ENCODE results near the gene UBE2F. TPM values are rescaled to one million over a fixed set of nuclear protein-coding genes. Genes with fewer than 3 reads are reported as not detected.

The UBE2F gene
- total and polyA plus RNA-seq, 7 donors, result 50.7 to 115 (median 67.8) TPM

DNA sequence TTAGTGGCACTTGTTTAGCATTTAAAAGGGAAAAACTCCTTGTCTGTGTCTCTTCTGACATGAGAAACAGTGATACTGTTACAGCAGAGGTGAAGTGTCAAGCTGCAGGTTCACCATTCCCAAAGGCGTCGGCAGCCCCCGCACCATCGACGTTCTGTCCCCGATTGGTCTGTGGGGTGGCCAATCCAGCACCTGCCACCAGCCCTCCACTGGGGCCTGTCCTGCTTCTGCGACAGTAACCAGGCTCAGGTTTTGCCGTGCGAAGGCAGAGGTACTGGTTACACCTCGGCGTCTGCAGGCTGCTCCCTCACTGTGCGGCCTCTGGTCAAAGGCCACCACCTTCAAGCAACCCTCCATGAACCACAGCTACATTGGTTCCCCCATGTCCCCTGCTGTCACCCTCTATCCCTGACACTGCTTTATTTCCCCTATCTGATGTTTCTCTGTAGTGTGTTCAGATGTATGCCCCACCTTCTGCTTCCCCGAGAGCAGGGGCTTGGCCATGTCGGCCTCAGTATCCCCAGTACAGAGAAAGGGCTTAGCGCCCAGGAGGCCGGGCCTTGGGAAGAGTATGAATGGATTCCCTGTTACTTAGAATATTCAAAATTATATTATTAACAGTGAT lies 124.7 kb downstream of the UBE2F start:
- Histone ChIP-seq H3K36me3 (no peaks in the 10 kb centered on the region), H3K27me3 (no peaks in the 10 kb centered on the region), H3K27ac (no peak overlapping the region), H3K4me3 (no peak overlapping the region), H3K9me3 (no peaks in the 10 kb centered on the region), H3K4me1 (no peaks in the 10 kb centered on the region)
- TF ChIP-seq EP300 (IDR thresholded peaks at IDR 0.05) (no peak), POLR2A (IDR thresholded peaks at IDR 0.05) (no peak), POLR2AphosphoS5 (IDR thresholded peaks at IDR 0.05) (no peak)
- TF ChIP-seq, protein P1, sequence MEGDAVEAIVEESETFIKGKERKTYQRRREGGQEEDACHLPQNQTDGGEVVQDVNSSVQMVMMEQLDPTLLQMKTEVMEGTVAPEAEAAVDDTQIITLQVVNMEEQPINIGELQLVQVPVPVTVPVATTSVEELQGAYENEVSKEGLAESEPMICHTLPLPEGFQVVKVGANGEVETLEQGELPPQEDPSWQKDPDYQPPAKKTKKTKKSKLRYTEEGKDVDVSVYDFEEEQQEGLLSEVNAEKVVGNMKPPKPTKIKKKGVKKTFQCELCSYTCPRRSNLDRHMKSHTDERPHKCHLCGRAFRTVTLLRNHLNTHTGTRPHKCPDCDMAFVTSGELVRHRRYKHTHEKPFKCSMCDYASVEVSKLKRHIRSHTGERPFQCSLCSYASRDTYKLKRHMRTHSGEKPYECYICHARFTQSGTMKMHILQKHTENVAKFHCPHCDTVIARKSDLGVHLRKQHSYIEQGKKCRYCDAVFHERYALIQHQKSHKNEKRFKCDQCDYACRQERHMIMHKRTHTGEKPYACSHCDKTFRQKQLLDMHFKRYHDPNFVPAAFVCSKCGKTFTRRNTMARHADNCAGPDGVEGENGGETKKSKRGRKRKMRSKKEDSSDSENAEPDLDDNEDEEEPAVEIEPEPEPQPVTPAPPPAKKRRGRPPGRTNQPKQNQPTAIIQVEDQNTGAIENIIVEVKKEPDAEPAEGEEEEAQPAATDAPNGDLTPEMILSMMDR (IDR thresholded peaks at IDR 0.05), result no peak
- no peak for DNase-seq
- intact Hi-C loops (cut with DNase I), result no loop called here
- 94 to 95% methylated on average over 16 of the region's 16 CpGs for WGBS, 2 donors

Small RNAs within 50 kb of the gene (small RNA-seq; reads per million reads assigned to genes)
- 0 reads per million in 3 donors for gene RNU6-1333P

Other genes with a start within 250 kb of the UBE2F start
- 1 to 10 TPM in 2 of 4 donors, under 1 TPM in 2; 0.68 to 1.7 (median 1.2) TPM for gene RBM44, start 168.2 kb upstream of the UBE2F start, total RNA-seq
- under 1 TPM in 1 of 3 donors, not detected in 2; 0.12 TPM for gene RBM44, start 168.2 kb upstream of the UBE2F start, polyA plus RNA-seq
- gene RAMP1, start 107.4 kb upstream of the UBE2F start, total RNA-seq, result 100 to 1,000 TPM; 324 to 788 (median 447) TPM
- 10 to 100 TPM in 2 of 3 donors, not detected in 1; 13.2 to 50.1 TPM for gene RAMP1, start 107.4 kb upstream of the UBE2F start, polyA plus RNA-seq
- gene SCLY, start 94.0 kb downstream of the UBE2F start, total RNA-seq, result 10 to 100 TPM; 10.3 to 14.4 (median 11.7) TPM
- gene SCLY, start 94.0 kb downstream of the UBE2F start, polyA plus RNA-seq, result 10 to 100 TPM in 2 of 3 donors, 1 to 10 TPM in 1; 5.4 to 19.5 (median 10.4) TPM
- 1 to 10 TPM in 1 of 4 donors, under 1 TPM in 2, not detected in 1; 0.36 to 2.0 (median 0.49) TPM for gene ESPNL, start 133.3 kb downstream of the UBE2F start, total RNA-seq
- under 1 TPM in 1 of 3 donors, not detected in 2; 0.67 TPM for gene ESPNL, start 133.3 kb downstream of the UBE2F start, polyA plus RNA-seq
- 1 to 10 TPM in 1 of 4 donors, under 1 TPM in 3; 0.49 to 3.6 (median 0.76) TPM for gene KLHL30, start 171.7 kb downstream of the UBE2F start, total RNA-seq
- gene KLHL30, start 171.7 kb downstream of the UBE2F start, polyA plus RNA-seq, result under 1 TPM in 1 of 3 donors, not detected in 2; 0.19 TPM
- gene ERFE, start 192.0 kb downstream of the UBE2F start, total RNA-seq, result under 1 TPM in 2 of 4 donors, not detected in 2; 0.49 to 0.71 TPM
- under 1 TPM in 1 of 3 donors, not detected in 2; 0.42 TPM for gene ERFE, start 192.0 kb downstream of the UBE2F start, polyA plus RNA-seq
- gene ILKAP, start 236.7 kb downstream of the UBE2F start, total RNA-seq, result 10 to 100 TPM; 32.2 to 57.3 (median 45.3) TPM
- 10 to 100 TPM; 26.4 to 40.6 (median 28.0) TPM for gene ILKAP, start 236.7 kb downstream of the UBE2F start, polyA plus RNA-seq